Nephron progenitor cell (in vitro differentiated cells): ENCODE results near the gene NPIPA5.
A peak's percentile ranks its signal among the peaks of the same experiment; 100 is the strongest.
"Not testable (repeated sequence)": the region's sequence is repeated elsewhere in the genome, so short reads cannot be mapped to it uniquely, and the experiment has no call there.

ENCODE experiments used
- DNase-seq: peaks from one replicate; pipeline ENCODE4 v3.0.0; 2021
- H3K27ac Mint-ChIP-seq: 2 replicates; pipeline ENCODE4 v1.8.0; 2021; ENCODE audit warnings: mild to moderate bottlenecking, moderate library complexity, mixed read lengths
- H3K27me3 Mint-ChIP-seq: 2 replicates; pipeline ENCODE4 v1.8.0; 2021; ENCODE audit warnings: mild to moderate bottlenecking, low read depth, mixed read lengths; ENCODE audit not compliant: poor library complexity
- H3K36me3 Mint-ChIP-seq: 2 replicates; pipeline ENCODE4 v1.8.0; 2021; ENCODE audit warnings: low read depth, mixed read lengths
- H3K4me1 Mint-ChIP-seq: 2 replicates; pipeline ENCODE4 v1.8.0; 2021; ENCODE audit warnings: mixed read lengths
- H3K4me3 Mint-ChIP-seq: 2 replicates; pipeline ENCODE4 v1.8.0; 2021; ENCODE audit warnings: mild to moderate bottlenecking, moderate library complexity, mixed read lengths
- H3K9me3 Mint-ChIP-seq: 2 replicates; pipeline ENCODE4 v1.8.0; 2021; ENCODE audit warnings: mild to moderate bottlenecking, moderate library complexity, mixed read lengths
- TF ChIP-seq, protein P1 (sequence below): fragments of 200-600 bp; sonication (generic); IDR thresholded peaks from 2 replicates; pipeline ENCODE4 v1.5.0; 2021; ENCODE audit warnings: antibody characterized with exemption

Gene NPIPA5

GRCh38 chr16:15401972-15402371 is 23.9 kb upstream of the NPIPA5 start:
- Mint-ChIP-seq H3K4me1 (peaks cover 21% of the 10 kb centered on the region), H3K36me3 (no peaks in the 10 kb centered on the region), H3K9me3 (no peaks in the 10 kb centered on the region), H3K4me3 (no peak overlapping the region), H3K27ac (no peak overlapping the region), H3K27me3 (peaks cover 15% of the 10 kb centered on the region)
- TF ChIP-seq, protein P1, sequence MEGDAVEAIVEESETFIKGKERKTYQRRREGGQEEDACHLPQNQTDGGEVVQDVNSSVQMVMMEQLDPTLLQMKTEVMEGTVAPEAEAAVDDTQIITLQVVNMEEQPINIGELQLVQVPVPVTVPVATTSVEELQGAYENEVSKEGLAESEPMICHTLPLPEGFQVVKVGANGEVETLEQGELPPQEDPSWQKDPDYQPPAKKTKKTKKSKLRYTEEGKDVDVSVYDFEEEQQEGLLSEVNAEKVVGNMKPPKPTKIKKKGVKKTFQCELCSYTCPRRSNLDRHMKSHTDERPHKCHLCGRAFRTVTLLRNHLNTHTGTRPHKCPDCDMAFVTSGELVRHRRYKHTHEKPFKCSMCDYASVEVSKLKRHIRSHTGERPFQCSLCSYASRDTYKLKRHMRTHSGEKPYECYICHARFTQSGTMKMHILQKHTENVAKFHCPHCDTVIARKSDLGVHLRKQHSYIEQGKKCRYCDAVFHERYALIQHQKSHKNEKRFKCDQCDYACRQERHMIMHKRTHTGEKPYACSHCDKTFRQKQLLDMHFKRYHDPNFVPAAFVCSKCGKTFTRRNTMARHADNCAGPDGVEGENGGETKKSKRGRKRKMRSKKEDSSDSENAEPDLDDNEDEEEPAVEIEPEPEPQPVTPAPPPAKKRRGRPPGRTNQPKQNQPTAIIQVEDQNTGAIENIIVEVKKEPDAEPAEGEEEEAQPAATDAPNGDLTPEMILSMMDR, result no peak
- no peak for DNase-seq

DNA sequence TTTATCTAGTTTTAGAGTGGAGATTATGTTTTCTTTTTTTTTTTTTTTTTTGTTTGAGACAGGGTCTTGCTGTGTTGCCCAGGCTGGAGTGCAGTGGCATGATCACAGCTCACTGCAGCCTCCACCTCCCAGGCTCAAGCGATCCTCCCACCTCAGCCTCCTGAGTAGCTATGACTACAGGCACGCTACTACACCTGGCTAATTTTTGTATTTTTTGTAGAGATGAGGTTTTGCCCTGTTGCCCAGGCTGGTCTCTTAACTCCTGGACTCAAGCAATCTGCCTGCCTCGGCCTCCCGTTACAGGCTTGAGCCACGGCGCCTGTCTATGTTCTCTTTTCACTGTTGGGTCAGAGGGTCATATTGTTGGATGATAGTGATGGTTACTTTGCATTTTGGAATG is 22.2 kb upstream of the NPIPA5 start:
- Mint-ChIP-seq H3K4me1 (peaks cover 30% of the 10 kb centered on the region), H3K27me3 (peaks cover 23% of the 10 kb centered on the region)
- not testable (repeated sequence) for H3K9me3 Mint-ChIP-seq, H3K36me3 Mint-ChIP-seq, DNase-seq, H3K4me3 Mint-ChIP-seq, H3K27ac Mint-ChIP-seq

DNA sequence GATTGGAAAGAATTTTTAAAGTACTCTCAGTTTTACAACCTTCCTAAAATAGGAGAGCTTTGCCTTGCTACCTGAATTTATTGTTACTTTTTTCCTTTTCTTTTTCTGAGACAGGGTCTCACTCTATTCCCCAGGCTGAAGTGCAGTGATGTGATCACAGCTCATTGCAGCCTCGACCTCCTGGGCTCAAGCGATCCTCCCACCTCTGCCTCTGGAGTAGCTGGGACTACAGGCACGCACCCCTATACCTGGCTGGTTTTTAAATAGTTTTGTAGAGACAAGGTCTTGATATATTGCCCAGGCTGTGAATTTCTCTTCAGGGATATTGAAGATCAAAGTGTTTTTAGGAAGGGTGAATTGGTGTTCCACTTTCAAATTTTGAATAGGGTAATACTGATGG is 21.2 kb upstream of the NPIPA5 start:
- TF ChIP-seq, protein P1, result no peak
- Mint-ChIP-seq H3K9me3 (peaks cover 4% of the 10 kb centered on the region), H3K27ac (peak overlapping the region; percentile 84), H3K4me3 (peak overlapping the region; percentile 9), H3K4me1 (peaks cover 30% of the 10 kb centered on the region), H3K27me3 (peaks cover 33% of the 10 kb centered on the region), H3K36me3 (no peaks in the 10 kb centered on the region)
- no peak for DNase-seq

- TF ChIP-seq, protein P1, result no peak
- no peaks in the 10 kb centered on the region for H3K36me3 Mint-ChIP-seq
- peak overlapping the region; percentile 8 for H3K4me3 Mint-ChIP-seq
- H3K27ac Mint-ChIP-seq, result peak overlapping the region; percentile 51
- no peak for DNase-seq
- H3K27me3 Mint-ChIP-seq, result peaks cover 38% of the 10 kb centered on the region
- H3K4me1 Mint-ChIP-seq, result peaks cover 30% of the 10 kb centered on the region
- H3K9me3 Mint-ChIP-seq, result peaks cover 4% of the 10 kb centered on the region
Observed at GRCh38 chr16:15398618-15399316, 20.7 kb upstream of the NPIPA5 start.

- TF ChIP-seq, protein P1, result no peak
- H3K4me1 Mint-ChIP-seq, result peaks cover 30% of the 10 kb centered on the region
- H3K27ac Mint-ChIP-seq, result no peak overlapping the region
- H3K9me3 Mint-ChIP-seq, result peaks cover 7% of the 10 kb centered on the region
- no peak for DNase-seq
- H3K27me3 Mint-ChIP-seq, result peaks cover 41% of the 10 kb centered on the region
- H3K36me3 Mint-ChIP-seq, result no peaks in the 10 kb centered on the region
- peak overlapping the region; percentile 81 for H3K4me3 Mint-ChIP-seq
Observed at GRCh38 chr16:15396948-15397594, 19.0 kb upstream of the NPIPA5 start.

- Mint-ChIP-seq H3K4me3 (peak overlapping the region; percentile 81), H3K4me1 (peaks cover 30% of the 10 kb centered on the region), H3K27me3 (peaks cover 41% of the 10 kb centered on the region)
- not testable (repeated sequence) for H3K9me3 Mint-ChIP-seq, H3K27ac Mint-ChIP-seq, H3K36me3 Mint-ChIP-seq, DNase-seq
Observed at GRCh38 chr16:15396509-15396829, 18.4 kb upstream of the NPIPA5 start.

- Mint-ChIP-seq H3K27me3 (peaks cover 41% of the 10 kb centered on the region), H3K4me3 (peak within 1 kb of the TSS; percentile 81), H3K4me1 (peaks cover 30% of the 10 kb centered on the region)
- not testable (repeated sequence) for H3K36me3 Mint-ChIP-seq, H3K9me3 Mint-ChIP-seq, H3K27ac Mint-ChIP-seq
- peak; percentile 59 for DNase-seq
Observed at GRCh38 chr16:15395631-15396508, 17.8 kb upstream of the NPIPA5 start, which contains the start of gene MPV17L. TSS of gene MPV17L (plus strand) at chr16:15395754. CDS start at chr16:15395898, 144 bp downstream.

DNA sequence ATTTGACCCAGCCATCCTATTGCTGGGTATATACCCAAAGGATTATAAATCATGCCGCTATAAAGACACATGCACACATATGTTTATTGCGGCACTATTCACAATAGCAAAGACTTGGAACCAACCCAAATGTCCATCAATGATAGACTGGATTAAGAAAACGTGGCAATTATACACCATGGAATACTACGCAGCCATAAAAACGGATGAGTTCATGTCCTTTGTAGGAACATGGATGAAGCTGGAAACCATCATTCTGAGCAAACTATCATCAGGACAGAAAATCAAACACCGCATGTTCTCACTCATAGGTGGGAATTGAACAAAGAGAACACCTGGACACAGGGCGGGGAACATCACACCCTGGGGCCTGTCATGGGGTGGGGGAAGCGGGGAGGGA is 14.9 kb upstream of the NPIPA5 start:
- H3K4me3 Mint-ChIP-seq, DNase-seq, H3K36me3 Mint-ChIP-seq, H3K27ac Mint-ChIP-seq: not testable (repeated sequence)
- Mint-ChIP-seq H3K9me3 (peaks cover 10% of the 10 kb centered on the region), H3K4me1 (peaks cover 18% of the 10 kb centered on the region), H3K27me3 (peaks cover 42% of the 10 kb centered on the region)

- not testable (repeated sequence) for H3K27ac Mint-ChIP-seq, DNase-seq, H3K4me1 Mint-ChIP-seq, H3K4me3 Mint-ChIP-seq, H3K9me3 Mint-ChIP-seq, H3K36me3 Mint-ChIP-seq
- H3K27me3 Mint-ChIP-seq, result peaks cover 27% of the 10 kb centered on the region
Observed at GRCh38 chr16:15389916-15390315, 11.8 kb upstream of the NPIPA5 start.

DNA sequence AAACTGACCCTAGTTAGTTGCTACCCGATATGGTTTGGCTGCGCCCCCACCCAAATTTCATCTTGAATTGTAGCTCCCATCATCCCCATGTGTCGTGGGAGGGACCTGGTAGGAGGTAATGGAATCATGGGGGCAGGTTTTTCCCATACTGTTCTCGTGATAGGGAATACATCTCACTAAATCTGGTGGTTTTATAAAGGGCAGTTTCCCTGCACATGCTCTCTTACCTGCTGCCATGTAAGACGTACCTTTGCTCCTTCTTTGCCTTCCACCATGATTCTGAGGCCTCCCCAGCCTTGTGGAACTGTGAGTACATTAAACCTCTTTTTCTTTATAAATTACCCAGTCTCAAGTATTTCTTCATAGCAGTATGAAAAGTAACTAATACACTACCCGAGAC is 10.0 kb upstream of the NPIPA5 start:
- not testable (repeated sequence) for DNase-seq, H3K27ac Mint-ChIP-seq, H3K36me3 Mint-ChIP-seq, H3K9me3 Mint-ChIP-seq, H3K4me3 Mint-ChIP-seq, H3K4me1 Mint-ChIP-seq
- peaks cover 15% of the 10 kb centered on the region for H3K27me3 Mint-ChIP-seq
